ENCODE measurements around the gene NACC2.

NACC2 gene

DNA sequence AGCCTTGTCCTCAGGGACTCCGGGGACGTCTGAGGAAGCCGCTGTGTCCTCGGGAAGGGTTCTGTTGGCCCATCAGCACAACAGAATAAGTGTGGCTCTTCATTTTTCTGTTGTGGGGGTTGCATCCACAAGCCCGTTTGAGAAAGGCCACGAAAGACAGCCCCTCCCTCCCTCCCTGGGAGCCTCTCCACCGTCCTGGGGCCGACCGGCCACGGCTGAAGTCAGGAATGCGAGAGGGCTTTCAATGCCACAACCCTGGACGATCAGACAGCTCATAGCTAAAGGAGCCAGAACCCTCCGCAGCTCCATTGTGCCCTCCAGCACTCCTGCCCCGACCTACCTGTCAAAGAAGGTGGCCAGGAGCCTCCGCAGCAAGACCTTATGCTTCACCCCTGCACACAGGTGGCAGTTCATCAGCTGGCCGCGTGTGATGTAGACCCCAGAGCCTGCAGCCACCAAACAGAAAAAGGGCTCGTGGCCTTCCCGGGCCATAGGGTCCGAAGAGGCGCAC is 81.5 kb downstream of the NACC2 start:
- Histone ChIP-seq H3K4me3 (ENCODE audit: control insufficient read depth in 1 of 7, extremely low read depth in 1 of 7, insufficient read depth in 4 of 7, low read depth in 2 of 7, low read length in 6 of 7) (no peak overlapping the region), H3K36me3 (ENCODE audit: control insufficient read depth in 4 of 4, insufficient read depth in 4 of 4, low read length in 3 of 4) (peaks cover 0 to 36% (median 11%) of the 10 kb centered on the region in 4 experiments), H3K4me1 (ENCODE audit: control extremely low read depth in 1 of 4, control insufficient read depth in 4 of 4, insufficient read depth in 4 of 4, low read length in 3 of 4) (no peaks in the 10 kb centered on the region), H3K27me3 (replicated peaks in 2 of 5; ENCODE audit: control insufficient read depth in 4 of 5, insufficient read depth in 5 of 5, low read length in 4 of 5) (no peaks in the 10 kb centered on the region), H3K27ac (ENCODE audit: insufficient read depth in 1 of 2, low read depth in 1 of 2, low read length in 2 of 2, poor library complexity in 1 of 2, severe bottlenecking in 2 of 2) (no peak overlapping the region), H3K9me3 (ENCODE audit: control extremely low read depth in 1 of 5, control insufficient read depth in 4 of 5, insufficient read depth in 2 of 5, low read depth in 1 of 5, low read length in 4 of 5) (no peaks in the 10 kb centered on the region)
- ChIA-PET POLR2A (no interaction called here), CTCF (no interaction called here)
- WGBS (ENCODE audit: insufficient coverage): 98% methylated on average over 11 of the region's 21 CpGs
- DNase-seq: no peak

DNA sequence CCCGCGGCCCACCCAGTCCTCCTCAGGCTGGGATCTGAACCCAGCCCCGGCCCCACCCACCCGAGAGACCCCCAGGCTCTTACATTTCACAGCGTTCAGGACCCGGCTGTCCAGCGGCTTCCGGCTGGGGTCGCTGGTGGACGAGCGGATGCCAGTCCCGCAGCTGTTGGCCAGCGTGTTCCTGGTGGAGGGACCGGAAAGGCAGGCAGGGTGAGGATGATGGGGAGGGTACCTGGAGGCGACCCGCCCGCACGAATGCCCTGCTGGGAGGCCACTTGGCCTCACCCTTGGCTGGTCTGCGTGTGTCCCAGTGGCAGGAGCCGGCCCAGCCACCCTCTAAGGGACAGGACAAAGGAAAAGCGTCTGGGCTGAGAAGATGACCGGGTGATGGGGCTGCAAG is 82.0 kb downstream of the NACC2 start:
- Histone ChIP-seq H3K4me3 (ENCODE audit: control insufficient read depth in 1 of 7, extremely low read depth in 1 of 7, insufficient read depth in 4 of 7, low read depth in 2 of 7, low read length in 6 of 7) (no peak overlapping the region), H3K36me3 (ENCODE audit: control insufficient read depth in 4 of 4, insufficient read depth in 4 of 4, low read length in 3 of 4) (peaks cover 0 to 36% (median 11%) of the 10 kb centered on the region in 4 experiments), H3K27ac (ENCODE audit: insufficient read depth in 1 of 2, low read depth in 1 of 2, low read length in 2 of 2, poor library complexity in 1 of 2, severe bottlenecking in 2 of 2) (no peak overlapping the region), H3K27me3 (replicated peaks in 2 of 5; ENCODE audit: control insufficient read depth in 4 of 5, insufficient read depth in 5 of 5, low read length in 4 of 5) (no peaks in the 10 kb centered on the region), H3K4me1 (ENCODE audit: control extremely low read depth in 1 of 4, control insufficient read depth in 4 of 4, insufficient read depth in 4 of 4, low read length in 3 of 4) (no peaks in the 10 kb centered on the region), H3K9me3 (ENCODE audit: control extremely low read depth in 1 of 5, control insufficient read depth in 4 of 5, insufficient read depth in 2 of 5, low read depth in 1 of 5, low read length in 4 of 5) (no peaks in the 10 kb centered on the region)
- no peak for DNase-seq
- WGBS (ENCODE audit: insufficient coverage): 88% methylated on average over 15 of the region's 22 CpGs
- ChIA-PET CTCF (no interaction called here), POLR2A (no interaction called here)

- Histone ChIP-seq H3K9me3 (ENCODE audit: control extremely low read depth in 1 of 5, control insufficient read depth in 4 of 5, insufficient read depth in 2 of 5, low read depth in 1 of 5, low read length in 4 of 5) (no peaks in the 10 kb centered on the region), H3K27me3 (replicated peaks in 2 of 5; ENCODE audit: control insufficient read depth in 4 of 5, insufficient read depth in 5 of 5, low read length in 4 of 5) (no peaks in the 10 kb centered on the region), H3K27ac (ENCODE audit: insufficient read depth in 1 of 2, low read depth in 1 of 2, low read length in 2 of 2, poor library complexity in 1 of 2, severe bottlenecking in 2 of 2) (no peak overlapping the region), H3K4me3 (ENCODE audit: control insufficient read depth in 1 of 7, extremely low read depth in 1 of 7, insufficient read depth in 4 of 7, low read depth in 2 of 7, low read length in 6 of 7) (no peak overlapping the region), H3K4me1 (ENCODE audit: control extremely low read depth in 1 of 4, control insufficient read depth in 4 of 4, insufficient read depth in 4 of 4, low read length in 3 of 4) (no peaks in the 10 kb centered on the region), H3K36me3 (ENCODE audit: control insufficient read depth in 4 of 4, insufficient read depth in 4 of 4, low read length in 3 of 4) (peaks cover 0 to 36% (median 11%) of the 10 kb centered on the region in 4 experiments)
- POLR2A ChIA-PET: no interaction called here
- CTCF ChIA-PET: no interaction called here
- no peak for DNase-seq
- WGBS (ENCODE audit: insufficient coverage): over 99% methylated on average over 16 of the region's 18 CpGs
Observed at GRCh38 chr9:136012651-136013050, 82.4 kb downstream of the NACC2 start.

GRCh38 chr9:136011703-136012496 is 83.2 kb downstream of the NACC2 start:
- Histone ChIP-seq H3K4me1 (ENCODE audit: control extremely low read depth in 1 of 4, control insufficient read depth in 4 of 4, insufficient read depth in 4 of 4, low read length in 3 of 4) (no peaks in the 10 kb centered on the region), H3K36me3 (ENCODE audit: control insufficient read depth in 4 of 4, insufficient read depth in 4 of 4, low read length in 3 of 4) (peaks cover 0 to 38% (median 11%) of the 10 kb centered on the region in 4 experiments), H3K4me3 (ENCODE audit: control insufficient read depth in 1 of 7, extremely low read depth in 1 of 7, insufficient read depth in 4 of 7, low read depth in 2 of 7, low read length in 6 of 7) (no peak overlapping the region), H3K27ac (ENCODE audit: insufficient read depth in 1 of 2, low read depth in 1 of 2, low read length in 2 of 2, poor library complexity in 1 of 2, severe bottlenecking in 2 of 2) (no peak overlapping the region), H3K9me3 (ENCODE audit: control extremely low read depth in 1 of 5, control insufficient read depth in 4 of 5, insufficient read depth in 2 of 5, low read depth in 1 of 5, low read length in 4 of 5) (no peaks in the 10 kb centered on the region), H3K27me3 (replicated peaks in 2 of 5; ENCODE audit: control insufficient read depth in 4 of 5, insufficient read depth in 5 of 5, low read length in 4 of 5) (no peaks in the 10 kb centered on the region)
- no peak for DNase-seq
- WGBS (ENCODE audit: insufficient coverage): 97% methylated on average over 57 of the region's 59 CpGs
- CTCF ChIA-PET: no interaction called here
- POLR2A ChIA-PET: no interaction called here

DNA sequence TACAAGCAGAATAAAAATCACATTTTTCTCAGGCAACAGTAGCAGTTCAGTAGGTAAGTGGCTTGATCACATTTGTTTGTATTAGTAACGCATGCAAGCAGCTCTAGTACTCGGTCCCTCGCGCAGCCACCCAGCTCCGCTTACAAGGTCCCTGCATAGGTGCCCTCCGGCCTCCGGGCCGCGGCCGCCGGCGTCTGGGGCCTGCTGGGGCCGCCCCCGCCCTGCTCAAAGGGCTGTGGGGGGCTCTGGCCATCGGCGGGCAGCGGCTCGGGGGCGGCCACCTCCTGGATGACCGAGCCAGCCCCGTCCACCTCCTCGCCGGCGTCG is 83.8 kb downstream of the NACC2 start:
- CTCF ChIA-PET: no interaction called here
- Histone ChIP-seq H3K4me1 (ENCODE audit: control extremely low read depth in 1 of 4, control insufficient read depth in 4 of 4, insufficient read depth in 4 of 4, low read length in 3 of 4) (no peaks in the 10 kb centered on the region), H3K27ac (ENCODE audit: insufficient read depth in 1 of 2, low read depth in 1 of 2, low read length in 2 of 2, poor library complexity in 1 of 2, severe bottlenecking in 2 of 2) (no peak overlapping the region), H3K4me3 (ENCODE audit: control insufficient read depth in 1 of 7, extremely low read depth in 1 of 7, insufficient read depth in 4 of 7, low read depth in 2 of 7, low read length in 6 of 7) (no peak overlapping the region), H3K9me3 (ENCODE audit: control extremely low read depth in 1 of 5, control insufficient read depth in 4 of 5, insufficient read depth in 2 of 5, low read depth in 1 of 5, low read length in 4 of 5) (no peaks in the 10 kb centered on the region), H3K36me3 (ENCODE audit: control insufficient read depth in 4 of 4, insufficient read depth in 4 of 4, low read length in 3 of 4) (peaks cover 0 to 38% (median 11%) of the 10 kb centered on the region in 4 experiments), H3K27me3 (replicated peaks in 2 of 5; ENCODE audit: control insufficient read depth in 4 of 5, insufficient read depth in 5 of 5, low read length in 4 of 5) (no peaks in the 10 kb centered on the region)
- 89% methylated on average over 11 of the region's 25 CpGs for WGBS (ENCODE audit: insufficient coverage)
- no peak for DNase-seq
- POLR2A ChIA-PET: no interaction called here

DNA sequence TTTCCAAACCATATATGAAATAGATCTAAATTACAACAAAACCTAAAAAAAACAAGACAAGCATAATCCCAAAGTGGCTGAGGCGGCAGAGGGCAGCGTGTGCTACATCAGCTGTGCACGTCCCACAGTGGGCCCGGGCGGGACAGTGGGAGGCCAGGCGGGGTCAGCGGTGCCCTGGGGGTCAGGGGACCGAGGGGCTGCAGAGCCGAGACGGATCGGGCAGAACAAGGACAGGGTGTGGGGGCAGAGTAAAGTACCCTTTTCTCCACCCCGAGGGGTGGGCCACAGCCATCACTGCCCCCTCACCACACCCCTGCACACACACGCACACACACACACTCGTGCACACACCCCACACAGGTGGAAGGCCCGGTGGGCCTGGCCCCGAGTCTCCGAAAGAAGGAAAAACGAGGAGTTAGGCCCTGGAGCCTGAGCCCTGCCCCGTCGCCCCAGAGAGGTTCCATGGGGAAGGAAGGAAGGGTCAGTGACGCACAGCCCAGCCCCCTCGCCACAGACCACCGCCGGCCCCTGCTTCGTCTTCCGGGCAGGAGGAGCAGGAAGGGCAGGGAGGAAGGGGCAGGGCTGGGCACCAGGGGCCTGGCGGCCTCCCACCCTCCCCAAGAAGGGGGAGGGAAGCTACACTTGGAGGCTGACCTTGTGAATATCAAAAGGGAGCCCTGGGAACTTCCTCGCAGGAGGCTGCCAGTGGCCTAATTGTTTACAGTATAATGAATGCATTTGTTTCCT is 84.3 kb downstream of the NACC2 start:
- Histone ChIP-seq H3K27ac (ENCODE audit: insufficient read depth in 1 of 2, low read depth in 1 of 2, low read length in 2 of 2, poor library complexity in 1 of 2, severe bottlenecking in 2 of 2) (no peak overlapping the region), H3K9me3 (ENCODE audit: control extremely low read depth in 1 of 5, control insufficient read depth in 4 of 5, insufficient read depth in 2 of 5, low read depth in 1 of 5, low read length in 4 of 5) (no peaks in the 10 kb centered on the region), H3K27me3 (replicated peaks in 2 of 5; ENCODE audit: control insufficient read depth in 4 of 5, insufficient read depth in 5 of 5, low read length in 4 of 5) (no peaks in the 10 kb centered on the region), H3K36me3 (ENCODE audit: control insufficient read depth in 4 of 4, insufficient read depth in 4 of 4, low read length in 3 of 4) (peaks cover 0 to 37% (median 11%) of the 10 kb centered on the region in 4 experiments), H3K4me3 (ENCODE audit: control insufficient read depth in 1 of 7, extremely low read depth in 1 of 7, insufficient read depth in 4 of 7, low read depth in 2 of 7, low read length in 6 of 7) (no peak overlapping the region), H3K4me1 (ENCODE audit: control extremely low read depth in 1 of 4, control insufficient read depth in 4 of 4, insufficient read depth in 4 of 4, low read length in 3 of 4) (no peaks in the 10 kb centered on the region)
- ChIA-PET CTCF (no interaction called here), POLR2A (no interaction called here)
- DNase-seq: no peak
- 89% methylated on average over 14 of the region's 28 CpGs for WGBS (ENCODE audit: insufficient coverage)

- H3K4me1 ChIP-seq (ENCODE audit: control extremely low read depth in 1 of 4, control insufficient read depth in 4 of 4, insufficient read depth in 4 of 4, low read length in 3 of 4): no peaks in the 10 kb centered on the region
- ChIA-PET CTCF (no interaction called here), POLR2A (no interaction called here)
- H3K9me3 ChIP-seq (ENCODE audit: control extremely low read depth in 1 of 5, control insufficient read depth in 4 of 5, insufficient read depth in 2 of 5, low read depth in 1 of 5, low read length in 4 of 5): no peaks in the 10 kb centered on the region
- H3K27ac ChIP-seq (ENCODE audit: insufficient read depth in 1 of 2, low read depth in 1 of 2, low read length in 2 of 2, poor library complexity in 1 of 2, severe bottlenecking in 2 of 2): no peak overlapping the region
- no peaks in the 10 kb centered on the region for H3K27me3 ChIP-seq (replicated peaks in 2 of 5; ENCODE audit: control insufficient read depth in 4 of 5, insufficient read depth in 5 of 5, low read length in 4 of 5)
- H3K36me3 ChIP-seq (ENCODE audit: control insufficient read depth in 4 of 4, insufficient read depth in 4 of 4, low read length in 3 of 4): peaks cover 0 to 36% (median 11%) of the 10 kb centered on the region in 4 experiments
- 98% methylated on average over 17 of the region's 17 CpGs for WGBS (ENCODE audit: insufficient coverage)
- no peak for DNase-seq
- no peak overlapping the region for H3K4me3 ChIP-seq (ENCODE audit: control insufficient read depth in 1 of 7, extremely low read depth in 1 of 7, insufficient read depth in 4 of 7, low read depth in 2 of 7, low read length in 6 of 7)
Observed at GRCh38 chr9:136010176-136010575, 84.9 kb downstream of the NACC2 start.

Measured in common myeloid progenitor, CD34-positive (primary cell).